HG03139 (cell line): ENCODE measurements around the gene TAP1.
A peak's percentile ranks its signal among the peaks of the same experiment; 100 is the strongest.
"Not testable (repeated sequence)": the region's sequence is repeated elsewhere in the genome, so short reads cannot be mapped to it uniquely, and the experiment has no call there.

ENCODE experiments used
- ATAC-seq: cut with Tn5 transposase; IDR thresholded peaks from one replicate; pipeline ENCODE4 v1.9.1; 2021; ENCODE audit not compliant: unreplicated experiment

TAP1 gene

GRCh38 chr6:32853541-32854375 lies at the start of gene TAP1, which contains the start of gene PSMB9:
Gene TAP1 (minus strand): TSS chr6:32853704. CDS start chr6:32853636, 68 bp downstream.
Gene PSMB9 (plus strand): TSS chr6:32854192. CDS start chr6:32854230, 38 bp downstream.
- ATAC-seq: peak; percentile 78

- ATAC-seq: peak; percentile 15
These were observed 41.5 kb upstream of the TAP1 start for GRCh38 chr6:32895006-32895345.

GRCh38 chr6:32894085-32895005 lies 40.8 kb upstream of the TAP1 start:
- ATAC-seq: peak; percentile 80

DNA sequence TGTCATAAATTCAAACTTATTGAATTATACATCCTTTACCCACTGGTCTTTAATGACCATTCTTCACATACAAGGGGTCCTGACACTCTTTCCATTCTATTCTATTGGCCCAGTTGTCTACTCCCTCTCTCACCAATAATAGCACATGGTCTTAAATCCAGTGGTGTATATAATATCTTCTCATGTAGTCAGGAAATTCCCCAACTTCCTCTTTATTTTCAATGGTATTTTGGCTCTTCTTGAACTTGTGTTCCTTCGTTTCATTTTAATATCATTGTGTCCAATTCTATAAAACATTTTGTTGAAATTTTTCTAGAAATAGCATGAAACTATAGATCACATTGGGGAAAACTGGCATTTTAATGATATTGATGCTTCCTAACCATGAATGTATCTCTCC lies 37.3 kb upstream of the TAP1 start:
- no peak for ATAC-seq

GRCh38 chr6:32889533-32889932 lies 36.0 kb upstream of the TAP1 start:
- no peak for ATAC-seq

DNA sequence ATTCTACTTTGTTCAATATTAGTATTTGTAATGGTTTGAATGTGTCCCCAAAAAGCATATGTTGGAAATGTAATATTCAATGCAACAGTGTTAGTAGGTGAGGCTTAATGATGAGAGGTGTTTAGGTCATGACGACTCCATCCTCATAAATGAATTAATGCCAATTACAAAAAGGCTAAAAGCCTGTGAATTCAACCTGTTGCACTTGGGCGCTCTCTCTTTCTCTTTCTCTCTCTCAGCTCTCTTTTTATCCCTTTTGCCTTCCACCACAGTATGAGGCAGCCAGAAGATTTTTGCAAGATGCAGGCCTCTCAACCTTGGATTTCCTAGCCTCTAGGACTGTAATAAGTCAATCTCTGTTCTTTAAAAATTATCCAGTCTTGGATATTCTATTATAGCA lies 35.1 kb upstream of the TAP1 start:
- ATAC-seq: no peak

GRCh38 chr6:32887616-32888015 lies 34.1 kb upstream of the TAP1 start:
- ATAC-seq: no peak

DNA sequence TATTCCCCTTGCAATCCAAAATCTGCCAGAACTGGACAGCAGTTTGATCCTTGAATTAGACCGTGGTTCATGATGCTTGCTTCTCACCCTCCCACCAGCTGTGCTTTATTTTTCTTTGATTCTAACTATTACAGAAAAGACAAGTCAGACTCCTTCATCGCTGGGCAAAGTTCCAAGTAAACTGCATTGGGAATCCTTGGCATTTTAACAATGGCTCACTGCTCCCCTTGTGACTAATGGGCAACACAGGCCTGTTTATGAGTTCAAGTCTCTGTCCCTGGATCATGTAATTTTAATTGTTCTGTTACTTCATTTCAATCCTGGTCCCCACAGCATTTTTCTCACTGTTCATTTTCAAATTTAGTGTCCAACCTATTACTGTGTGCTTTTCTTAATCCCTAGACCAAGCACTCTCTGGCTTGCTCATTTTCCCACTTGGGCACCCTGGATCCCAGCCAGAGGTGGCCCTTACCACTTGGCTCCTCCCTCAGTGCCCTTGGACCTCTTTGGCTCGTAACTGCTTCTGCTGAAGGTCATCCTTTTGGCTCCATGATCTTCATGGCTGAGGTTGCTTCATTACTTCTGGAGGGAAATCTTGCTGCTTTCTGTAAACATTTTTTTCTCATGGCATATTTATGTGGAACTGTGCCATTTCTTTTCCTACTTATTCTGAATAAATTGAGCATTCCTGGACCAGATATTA lies 33.3 kb upstream of the TAP1 start:
- ATAC-seq: no peak

DNA sequence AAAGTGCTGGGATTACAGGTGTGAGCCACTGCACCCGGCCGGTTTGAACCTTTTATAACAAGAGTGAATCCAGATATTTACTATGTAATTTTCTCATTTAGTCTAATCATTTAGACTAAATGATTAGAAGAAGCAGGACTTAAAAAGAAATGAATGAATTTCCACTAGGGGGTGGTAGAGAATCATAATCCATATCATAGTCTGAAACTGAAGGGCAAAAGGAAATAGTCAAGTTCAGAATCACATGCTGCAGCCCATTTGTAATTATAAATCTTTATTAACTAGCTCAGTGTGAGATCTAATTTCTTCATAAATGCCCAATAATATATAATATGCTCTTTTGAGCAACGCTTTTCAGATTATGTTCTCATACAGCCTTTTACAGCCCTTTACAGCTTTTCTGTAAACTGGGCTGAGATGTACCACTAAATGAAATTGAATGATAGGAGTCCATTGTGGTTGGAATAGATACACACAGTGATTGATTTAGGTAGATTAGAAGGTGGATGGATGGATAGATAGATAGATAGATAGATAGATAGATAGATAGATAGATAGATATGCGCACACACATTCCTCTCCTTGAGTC lies 32.3 kb upstream of the TAP1 start:
- no peak for ATAC-seq

DNA sequence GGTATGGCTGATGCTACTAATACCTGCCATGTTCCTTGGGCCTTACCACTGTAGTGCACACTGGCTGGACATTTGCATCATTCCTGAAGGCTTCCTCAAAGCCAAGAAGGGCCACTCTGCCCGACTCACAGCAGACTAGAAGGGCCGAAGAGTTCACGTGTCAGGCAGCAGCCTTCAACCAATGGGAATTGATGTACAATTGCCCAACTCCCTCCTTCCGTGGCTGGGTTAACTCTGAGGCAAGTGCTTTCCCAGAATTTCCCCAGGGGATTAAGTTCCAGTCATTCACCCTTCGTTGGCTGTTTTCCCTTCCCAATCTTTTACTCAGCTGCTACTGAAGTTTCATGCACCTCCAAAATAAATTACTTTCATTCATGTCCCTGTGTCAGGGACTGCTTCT lies 30.3 kb upstream of the TAP1 start:
- ATAC-seq: no peak

GRCh38 chr6:32882879-32883250 lies 29.4 kb upstream of the TAP1 start:
- ATAC-seq: no peak

DNA sequence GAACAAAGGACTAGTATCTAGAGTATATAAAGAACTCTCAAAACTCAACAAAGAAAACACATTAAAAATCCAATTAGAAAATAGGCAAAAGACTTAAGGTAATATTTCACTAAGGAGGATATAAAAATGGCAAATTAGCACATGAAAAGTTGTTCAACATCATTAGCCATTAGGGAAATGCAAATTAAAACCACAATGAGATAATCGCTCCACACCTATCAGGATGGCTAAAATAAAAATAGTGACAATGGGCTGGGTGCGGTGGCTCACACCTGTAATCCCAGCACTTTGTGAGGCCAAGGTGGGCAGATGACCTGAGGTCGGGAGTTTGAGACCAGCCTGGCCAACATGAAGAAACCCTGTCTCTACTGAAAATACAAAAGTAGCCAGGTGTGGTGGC lies 27.5 kb upstream of the TAP1 start:
- ATAC-seq: not testable (repeated sequence)

DNA sequence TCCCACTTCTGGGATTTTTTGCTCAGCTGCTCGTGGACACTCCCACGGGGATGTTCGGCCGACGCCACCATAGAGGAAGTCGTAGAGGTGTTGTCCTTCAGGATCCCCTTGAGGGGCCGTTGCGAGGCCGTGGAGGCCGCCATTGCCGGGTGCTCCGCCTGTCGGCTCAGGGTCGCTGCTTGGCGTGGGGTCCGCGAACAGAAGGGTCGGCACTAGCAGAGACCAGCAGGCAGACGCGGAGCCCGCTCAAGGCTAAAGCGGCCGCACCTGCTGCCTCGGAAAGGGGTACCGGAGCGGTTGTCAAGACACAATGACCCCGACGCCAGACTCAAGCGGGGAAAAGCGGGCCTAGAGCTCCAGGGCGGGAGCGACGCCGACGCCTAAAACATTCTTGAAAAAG lies 26.2 kb upstream of the TAP1 start:
- no peak for ATAC-seq

GRCh38 chr6:32876603-32877002 lies 23.1 kb upstream of the TAP1 start:
- no peak for ATAC-seq

- not testable (repeated sequence) for ATAC-seq
These were observed 20.4 kb upstream of the TAP1 start for GRCh38 chr6:32873947-32874346.

GRCh38 chr6:32868257-32868788 lies 14.8 kb upstream of the TAP1 start:
- no peak for ATAC-seq

DNA sequence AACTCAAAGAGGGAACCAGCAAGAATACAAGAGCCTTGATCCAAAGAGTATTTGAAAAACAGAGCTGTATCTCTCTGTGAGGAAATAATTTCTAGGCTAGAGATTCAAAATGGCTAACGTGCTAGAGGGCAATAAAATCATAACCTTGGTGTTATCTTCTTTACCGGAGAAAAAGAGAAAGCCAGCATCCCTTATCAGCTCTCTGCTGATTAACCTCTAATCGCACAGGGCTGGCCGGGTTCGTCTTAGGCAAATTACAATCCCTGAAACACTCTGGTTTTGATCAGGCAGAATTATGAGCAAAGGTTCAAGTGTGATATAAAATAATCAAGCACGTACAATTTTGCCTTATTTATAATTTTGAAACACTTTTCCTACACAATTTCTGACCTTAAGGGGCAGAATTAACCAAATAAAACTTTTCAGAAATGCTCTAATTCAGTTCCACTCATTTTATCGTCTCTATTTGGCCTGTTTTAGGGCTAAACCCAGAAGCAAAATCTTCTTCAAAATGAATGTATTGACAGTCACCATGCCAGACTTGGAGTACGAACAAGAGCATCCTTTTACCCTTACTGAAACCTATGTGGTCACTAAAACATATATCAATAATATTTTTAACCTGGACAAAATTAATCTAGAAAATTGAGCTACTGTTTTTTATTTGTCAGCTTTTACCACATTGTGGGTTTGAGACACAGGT lies 14.2 kb upstream of the TAP1 start:
- no peak for ATAC-seq

GRCh38 chr6:32867022-32867477 lies 13.5 kb upstream of the TAP1 start:
- ATAC-seq: no peak

DNA sequence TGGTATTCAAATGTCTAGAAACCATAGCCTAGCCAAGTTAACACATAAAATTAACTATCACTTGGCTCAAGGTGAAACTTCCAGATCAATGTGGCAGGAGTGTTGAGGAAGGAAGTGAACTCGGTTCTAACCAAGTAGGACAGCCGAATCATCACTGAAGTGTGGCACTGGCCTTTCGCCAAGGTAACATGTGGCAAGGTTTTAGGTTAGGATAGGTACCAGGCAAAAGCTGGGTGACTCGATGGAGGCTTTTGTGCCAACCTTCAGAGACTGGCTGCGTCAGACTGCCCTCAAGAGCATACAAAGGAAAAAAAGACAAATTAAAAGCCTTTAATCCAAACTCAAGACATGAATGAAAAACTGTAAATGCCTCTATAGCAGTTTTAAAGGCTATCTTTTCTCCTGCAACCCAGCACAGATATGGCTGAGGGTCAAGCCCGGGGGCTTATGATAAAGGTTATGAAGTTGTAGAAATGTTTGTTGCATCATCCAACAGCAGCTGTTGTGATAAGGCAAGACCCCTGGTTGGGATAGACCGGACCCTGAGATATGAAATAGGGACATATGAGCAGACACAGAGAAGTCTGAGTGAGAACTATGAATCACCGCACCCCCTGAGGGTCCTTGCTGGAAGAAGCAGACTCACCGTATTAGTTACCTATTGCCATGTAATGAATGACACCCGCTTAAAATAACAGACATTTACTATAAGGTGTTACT lies 12.4 kb upstream of the TAP1 start:
- ATAC-seq: no peak
